Measurements from ENCODE around the gene TBC1D22A. TPM values are rescaled to one million over a fixed set of nuclear protein-coding genes. Genes with fewer than 3 reads are reported as not detected.

TBC1D22A gene
- polyA plus RNA-seq, 1 donor (not counting 4 experiments of a cell fraction or from before 2014, with no cell fraction given), result 20.9 TPM

- FAIRE-seq, result no peak
- dilution Hi-C loops (cut with MboI; ENCODE audit: extremely low pct_ligation_motif_present, low sequenced_read_pairs), result no loop called here
- no peak overlapping the region for H3K4me2 ChIP-seq (ENCODE audit: control insufficient read depth, extremely low read depth, insufficient read depth, low read depth, low read length)
- peaks cover 29% of the 10 kb centered on the region for H3K79me2 ChIP-seq (ENCODE audit: control insufficient read depth, insufficient read depth, low read length)
- DNase-seq (ENCODE audit: low read depth, low spot score), result no peak
- peaks cover 5% of the 10 kb centered on the region for H3K4me1 ChIP-seq (ENCODE audit: control insufficient read depth, extremely low read depth, insufficient read depth, low read length)
- no peaks in the 10 kb centered on the region for H3K9me1 ChIP-seq (ENCODE audit: control insufficient read depth, extremely low read depth, insufficient read depth, low read length)
- H3K27ac ChIP-seq (ENCODE audit: control insufficient read depth, insufficient read depth, low read length), result no peak overlapping the region
- H4K20me1 ChIP-seq (ENCODE audit: control insufficient read depth, extremely low read depth, insufficient read depth, low read length), result peaks cover 12% of the 10 kb centered on the region
- no peak overlapping the region for H3K9ac ChIP-seq (ENCODE audit: control insufficient read depth, extremely low read depth, insufficient read depth, low read length)
- no peak overlapping the region for H3K4me3 ChIP-seq (ENCODE audit: control insufficient read depth in 2 of 3, extremely low read depth in 1 of 3, insufficient read depth in 2 of 3, low read depth in 1 of 3, low read length in 3 of 3)
- H2AFZ ChIP-seq (ENCODE audit: control insufficient read depth, low read length), result no peak overlapping the region
- no peaks in the 10 kb centered on the region for H3K9me3 ChIP-seq (ENCODE audit: control insufficient read depth, low read depth, low read length)
- H3K36me3 ChIP-seq (ENCODE audit: control insufficient read depth in 2 of 2, extremely low read depth in 1 of 2, insufficient read depth in 2 of 2, low read length in 2 of 2), result peaks cover 32 to 43% of the 10 kb centered on the region in 2 experiments
- no peak for TF ChIP-seq EZH2 (IDR thresholded peaks at IDR 0.05; ENCODE audit: low read length)
- no peak for TF ChIP-seq CTCF (optimal IDR thresholded peaks at IDR 0.05 in 1 of 3, IDR thresholded peaks at IDR 0.05 in 1 of 3, conservative IDR thresholded peaks at IDR 0.05 in 1 of 3; ENCODE audit: extremely low read depth in 1 of 3, insufficient read depth in 2 of 3, low read length in 3 of 3)
- no peaks in the 10 kb centered on the region for H3K27me3 ChIP-seq (ENCODE audit: control insufficient read depth, extremely low read depth, insufficient read depth, low read length)
Measured at GRCh38 chr22:46800102-46800857, 37.8 kb downstream of the TBC1D22A start.

DNA sequence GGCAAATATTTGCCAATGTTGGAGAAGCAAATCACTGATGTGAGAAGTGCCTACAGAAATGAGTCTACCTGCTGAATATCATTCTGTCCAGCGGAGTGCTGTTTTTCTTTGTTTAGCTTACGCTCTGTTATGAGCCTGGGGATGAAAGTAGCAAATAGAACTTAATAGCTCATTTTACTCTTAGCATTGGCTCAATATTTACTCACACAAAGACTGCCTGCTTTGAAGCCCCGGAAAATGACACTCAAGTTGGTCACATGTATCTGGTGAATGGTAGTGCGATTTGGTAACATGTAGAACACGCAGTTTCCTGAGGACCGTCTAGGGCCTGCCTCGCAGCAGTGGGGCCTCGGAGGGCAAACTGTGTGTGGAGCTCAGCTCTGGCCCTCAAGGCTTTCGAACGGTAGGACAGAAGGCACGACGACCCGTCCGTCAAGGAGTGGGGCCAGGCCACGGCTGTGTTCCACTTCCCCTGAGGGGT, 38.9 kb downstream of the TBC1D22A start:
- Histone ChIP-seq H3K4me1 (ENCODE audit: control insufficient read depth, extremely low read depth, insufficient read depth, low read length) (peaks cover 5% of the 10 kb centered on the region), H3K36me3 (ENCODE audit: control insufficient read depth in 2 of 2, extremely low read depth in 1 of 2, insufficient read depth in 2 of 2, low read length in 2 of 2) (peaks cover 29 to 44% of the 10 kb centered on the region in 2 experiments), H3K9me3 (ENCODE audit: control insufficient read depth, low read depth, low read length) (no peaks in the 10 kb centered on the region), H3K27ac (ENCODE audit: control insufficient read depth, insufficient read depth, low read length) (no peak overlapping the region), H3K27me3 (ENCODE audit: control insufficient read depth, extremely low read depth, insufficient read depth, low read length) (no peaks in the 10 kb centered on the region), H3K9me1 (ENCODE audit: control insufficient read depth, extremely low read depth, insufficient read depth, low read length) (no peaks in the 10 kb centered on the region), H3K4me3 (ENCODE audit: control insufficient read depth in 2 of 3, extremely low read depth in 1 of 3, insufficient read depth in 2 of 3, low read depth in 1 of 3, low read length in 3 of 3) (no peak overlapping the region), H3K4me2 (ENCODE audit: control insufficient read depth, extremely low read depth, insufficient read depth, low read depth, low read length) (no peak overlapping the region), H3K79me2 (ENCODE audit: control insufficient read depth, insufficient read depth, low read length) (peaks cover 31% of the 10 kb centered on the region), H2AFZ (ENCODE audit: control insufficient read depth, low read length) (no peak overlapping the region), H3K9ac (ENCODE audit: control insufficient read depth, extremely low read depth, insufficient read depth, low read length) (no peak overlapping the region), H4K20me1 (ENCODE audit: control insufficient read depth, extremely low read depth, insufficient read depth, low read length) (peaks cover 12% of the 10 kb centered on the region)
- no peak for FAIRE-seq
- DNase-seq (ENCODE audit: low read depth, low spot score), result no peak
- dilution Hi-C loops (cut with MboI; ENCODE audit: extremely low pct_ligation_motif_present, low sequenced_read_pairs), result no loop called here
- TF ChIP-seq CTCF (optimal IDR thresholded peaks at IDR 0.05 in 1 of 3, IDR thresholded peaks at IDR 0.05 in 1 of 3, conservative IDR thresholded peaks at IDR 0.05 in 1 of 3; ENCODE audit: extremely low read depth in 1 of 3, insufficient read depth in 2 of 3, low read length in 3 of 3) (no peak), EZH2 (IDR thresholded peaks at IDR 0.05; ENCODE audit: low read length) (no peak)

Measured in keratinocyte (primary cell).